NCI-H2227 treated with DMSO at 0.1 percent for 48 hours (cell line): ENCODE measurements around the gene SCGB2A2.

ENCODE experiments used
- DNase-seq: peaks from one replicate; lab custom pipeline; 2025; lab: John Stamatoyannopoulos, UW

SCGB2A2 gene

DNA sequence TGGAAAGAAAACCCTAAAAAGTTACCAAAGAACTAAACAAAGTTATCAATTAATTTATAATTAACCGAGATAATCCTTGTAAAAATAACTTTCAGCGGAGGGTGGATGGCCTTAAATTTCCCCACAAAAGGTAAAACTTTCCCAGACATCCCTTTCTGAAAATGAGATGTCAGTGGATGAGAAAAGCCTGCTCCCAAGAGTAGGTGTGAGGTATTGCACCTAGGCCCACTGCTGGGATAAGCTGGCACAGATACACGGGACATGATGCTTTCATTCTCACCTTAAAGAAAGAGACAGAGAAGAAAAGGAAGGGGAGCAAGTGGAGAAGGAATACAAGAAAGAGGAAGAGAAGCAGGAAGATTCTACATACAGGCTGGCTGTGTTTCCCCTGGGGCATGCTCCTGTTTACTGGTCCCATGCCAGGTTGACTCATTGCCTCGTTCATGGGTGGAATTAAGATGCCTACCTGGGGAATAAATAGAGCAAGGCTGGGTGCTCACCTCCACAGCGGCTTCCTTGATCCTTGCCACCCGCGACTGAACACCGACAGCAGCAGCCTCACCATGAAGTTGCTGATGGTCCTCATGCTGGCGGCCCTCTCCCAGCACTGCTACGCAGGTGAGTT, at the start of gene SCGB2A2:
SCGB2A2 (plus strand) TSS at position 505 of the 625 bp plus-strand sequence; CDS start at position 564, 59 bp downstream.
- DNase-seq, result no peak

DNA sequence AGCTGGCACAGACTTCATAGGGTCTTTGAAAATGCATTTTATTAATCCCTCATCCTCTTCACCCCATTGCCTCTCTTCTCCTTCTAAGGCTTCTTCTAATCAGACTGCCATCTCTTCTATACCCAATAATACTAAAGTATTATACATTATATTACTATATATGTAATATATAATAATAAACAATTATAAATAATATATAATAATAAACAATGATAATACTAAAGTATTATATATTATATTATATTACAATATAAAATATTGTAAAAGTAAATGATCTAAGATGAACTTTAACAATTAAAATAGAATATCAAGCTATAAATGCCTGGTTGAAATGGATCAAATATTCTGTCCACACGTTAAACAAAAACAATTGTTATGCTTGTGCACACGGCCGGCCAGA, 48.5 kb upstream of the SCGB2A2 start:
- no peak for DNase-seq

DNA sequence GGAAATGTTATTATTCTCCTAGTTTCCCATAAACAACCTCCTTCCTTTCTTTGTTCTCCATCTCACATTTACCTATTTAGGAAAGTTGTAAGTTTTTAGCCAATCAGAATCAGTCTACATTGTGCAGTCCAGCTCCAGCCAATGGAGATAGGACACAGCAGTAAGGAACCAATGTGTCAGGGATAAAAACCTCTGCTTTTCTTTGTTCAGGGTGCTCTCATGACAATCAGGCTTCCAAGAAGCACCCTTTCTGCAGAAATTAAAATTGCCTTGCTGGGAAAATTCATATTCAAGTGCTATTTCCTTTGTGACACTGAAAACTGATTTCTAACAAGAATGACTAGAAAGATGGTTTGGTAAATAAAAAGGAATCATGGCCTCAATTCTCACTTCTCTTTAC, 46.9 kb upstream of the SCGB2A2 start:
- DNase-seq, result no peak

DNA sequence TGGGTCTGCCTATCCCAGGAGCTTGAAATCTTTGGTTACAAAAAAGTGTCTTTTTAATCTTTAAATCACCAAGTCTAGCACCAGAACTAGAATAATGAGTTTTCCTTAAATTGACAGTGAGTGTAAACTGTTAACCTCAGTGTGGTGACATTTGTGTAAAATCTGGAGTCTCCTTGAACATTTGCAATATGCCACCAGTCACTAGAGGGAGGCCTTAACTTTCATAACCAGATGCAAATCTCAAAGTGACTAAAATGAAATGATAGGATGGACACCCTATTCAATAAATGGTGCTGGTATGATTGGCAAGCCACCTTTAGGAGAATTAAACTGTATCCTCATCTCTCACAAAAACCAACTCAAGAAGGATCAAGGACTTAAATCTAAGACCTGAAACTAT, 36.2 kb upstream of the SCGB2A2 start:
- no peak for DNase-seq

DNA sequence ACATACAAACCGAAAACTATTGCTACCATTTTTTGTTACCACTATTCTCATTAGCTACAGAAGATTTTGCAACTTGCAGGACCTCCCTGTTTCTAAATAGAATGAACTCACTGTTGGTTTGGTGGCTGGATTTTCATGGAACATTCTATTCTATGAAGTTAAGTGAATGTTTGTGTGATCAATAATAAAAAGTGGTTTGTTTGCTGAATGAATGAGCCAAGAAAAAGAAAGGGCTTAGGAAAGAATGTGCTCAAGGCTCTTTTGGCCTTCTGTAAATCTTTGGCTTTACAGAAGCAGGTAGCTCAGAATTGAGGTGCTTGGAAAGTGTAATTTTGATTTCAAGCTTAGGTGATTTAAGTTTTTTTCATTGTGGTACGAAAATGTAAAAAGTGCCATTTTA, 33.8 kb upstream of the SCGB2A2 start:
- DNase-seq, result no peak

DNA sequence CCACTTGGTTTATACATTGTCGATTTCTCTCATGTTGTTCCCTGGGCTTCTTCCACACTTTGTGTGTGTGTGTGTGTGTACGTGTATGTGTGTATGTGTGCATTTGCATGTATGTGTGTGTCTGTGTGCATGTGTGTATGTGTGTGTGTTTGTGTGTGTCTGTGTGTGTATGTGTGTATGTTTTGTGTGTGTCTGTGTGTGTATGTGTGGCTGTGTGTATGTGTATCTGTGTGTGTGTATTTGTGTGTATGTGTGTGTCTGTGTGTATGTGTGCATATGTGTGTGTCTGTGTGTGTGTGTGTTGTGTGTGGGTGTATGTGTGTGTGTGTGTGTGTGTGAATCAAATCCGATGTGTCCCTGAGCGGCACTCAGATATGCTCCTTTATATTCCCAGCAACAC, 32.5 kb upstream of the SCGB2A2 start:
- no peak for DNase-seq

DNA sequence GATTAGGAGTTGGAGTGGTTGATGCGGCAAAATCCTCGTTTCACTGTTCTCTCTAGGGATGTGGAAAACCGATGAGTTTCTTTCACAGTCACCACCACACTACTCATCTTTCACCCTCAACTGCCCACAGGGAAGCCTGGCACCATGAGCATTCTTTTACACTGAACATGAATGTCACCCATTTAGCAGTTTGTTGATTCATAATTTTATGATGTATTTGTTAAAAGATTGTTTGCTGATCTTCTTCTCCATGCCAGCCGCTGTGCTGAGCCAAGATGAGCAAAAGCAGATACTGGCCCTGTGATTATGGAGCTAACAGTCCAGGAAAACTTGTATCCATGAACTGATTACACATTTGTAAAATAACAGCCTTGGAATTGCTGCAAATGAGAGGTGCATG, 31.8 kb upstream of the SCGB2A2 start:
- DNase-seq, result no peak

DNA sequence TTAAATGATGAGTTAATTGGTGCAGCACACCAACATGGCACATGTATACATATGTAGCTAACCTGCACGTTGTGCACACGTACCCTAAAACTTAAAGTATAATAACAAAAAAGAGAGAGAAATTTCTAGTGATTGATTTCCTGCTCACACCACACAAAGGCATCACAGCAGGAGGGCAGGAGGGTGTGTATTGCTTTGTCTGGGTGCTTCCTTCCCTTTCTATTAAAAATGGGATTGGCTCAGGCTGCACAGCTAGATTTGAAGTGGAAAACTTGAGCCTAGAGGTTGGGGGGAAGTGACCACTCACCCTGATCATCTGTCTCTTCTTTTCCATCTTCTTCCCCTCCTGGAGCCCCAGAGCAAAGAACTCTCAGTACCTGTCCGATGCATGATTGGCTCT, 28.9 kb upstream of the SCGB2A2 start:
- DNase-seq, result no peak

DNA sequence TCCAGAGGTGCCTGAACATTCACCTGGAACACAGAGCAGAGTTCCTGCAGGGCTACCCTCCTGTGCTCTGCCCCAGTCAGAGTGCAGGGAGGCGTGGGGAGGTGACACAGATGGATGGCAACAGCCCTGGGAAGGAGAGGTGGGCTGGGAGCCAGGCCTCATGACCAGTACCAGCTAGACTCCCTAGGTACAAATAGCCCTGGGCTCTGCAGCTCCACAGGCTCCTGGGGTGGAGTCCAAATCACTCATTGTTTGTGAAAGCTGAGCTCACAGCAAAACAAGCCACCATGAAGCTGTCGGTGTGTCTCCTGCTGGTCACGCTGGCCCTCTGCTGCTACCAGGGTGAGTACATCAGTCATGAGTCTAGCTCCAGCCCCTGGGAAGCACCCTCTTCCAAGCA, 27.9 kb upstream of the SCGB2A2 start, which contains the start of gene SCGB1D2:
SCGB1D2 (plus strand) TSS at position 219 of the 400 bp plus-strand sequence; CDS start at position 288, 69 bp downstream.
- no peak for DNase-seq

DNA sequence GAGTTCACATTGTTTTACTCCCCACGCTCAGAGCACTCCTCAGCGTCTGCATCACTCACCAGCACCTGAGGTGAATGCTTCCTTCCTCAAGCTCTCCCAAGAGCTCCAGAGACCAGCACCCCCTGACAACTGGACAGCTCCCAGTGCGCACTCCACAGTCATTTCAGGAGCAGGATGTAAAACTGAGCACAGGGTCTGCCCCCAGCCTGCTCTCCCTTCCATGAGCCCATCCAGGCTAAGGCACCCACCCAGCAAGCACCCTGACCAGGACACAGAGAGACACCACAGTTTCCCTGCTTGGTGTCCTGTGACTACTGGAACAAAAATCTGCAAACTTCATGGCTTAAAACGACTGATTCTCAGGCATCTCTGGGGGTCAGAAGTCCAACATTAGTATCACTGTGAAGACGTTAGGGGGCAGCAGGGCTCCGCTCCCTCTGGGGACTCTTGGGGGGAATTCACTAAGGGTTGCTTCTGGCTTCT, 24.6 kb upstream of the SCGB2A2 start:
- DNase-seq, result no peak

DNA sequence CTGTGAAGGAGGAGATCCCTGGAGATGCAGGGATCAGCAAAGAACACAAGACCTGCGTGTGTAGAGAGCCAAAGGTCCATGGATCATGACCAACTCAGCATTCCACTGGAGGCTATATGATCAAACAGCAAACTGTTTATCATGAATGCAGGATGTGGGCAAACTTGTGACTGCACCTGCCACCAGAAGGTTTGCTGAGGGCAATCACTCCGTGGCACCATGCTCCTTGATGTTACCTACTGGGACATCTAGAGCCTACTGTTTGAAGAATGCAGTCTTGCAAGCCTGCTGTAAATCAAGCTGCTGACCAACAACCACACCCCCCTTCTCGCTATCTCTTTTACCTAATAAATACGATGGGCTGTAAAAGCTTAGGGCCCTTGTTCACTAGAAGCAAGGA, 18.3 kb upstream of the SCGB2A2 start:
- DNase-seq, result no peak

DNA sequence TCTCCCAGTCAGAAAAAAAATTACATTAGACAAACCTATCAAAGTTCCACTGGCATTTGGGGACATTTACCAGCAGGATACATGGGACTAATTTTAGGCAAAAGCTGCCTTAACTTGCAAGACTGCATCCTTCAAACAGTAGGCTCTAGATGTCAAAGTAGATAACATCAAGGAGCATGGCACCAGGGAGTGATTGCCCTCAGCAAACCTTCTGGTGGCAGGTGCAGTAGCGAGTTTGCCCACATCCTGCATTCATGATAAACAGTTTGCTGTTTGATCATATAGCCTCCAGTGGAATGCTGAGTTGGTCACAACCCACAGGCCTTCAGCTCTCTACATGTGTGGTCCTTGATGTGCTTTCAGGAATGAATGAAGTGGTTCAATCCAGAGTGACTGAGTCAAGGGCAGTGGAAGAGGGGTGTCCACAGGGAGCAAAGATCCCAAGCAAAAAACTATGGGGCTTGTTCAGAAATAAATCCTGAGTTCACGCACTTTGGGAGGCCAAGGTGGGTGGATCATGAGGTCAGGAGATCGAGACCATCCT, 15.9 kb upstream of the SCGB2A2 start:
- DNase-seq, result no peak

DNA sequence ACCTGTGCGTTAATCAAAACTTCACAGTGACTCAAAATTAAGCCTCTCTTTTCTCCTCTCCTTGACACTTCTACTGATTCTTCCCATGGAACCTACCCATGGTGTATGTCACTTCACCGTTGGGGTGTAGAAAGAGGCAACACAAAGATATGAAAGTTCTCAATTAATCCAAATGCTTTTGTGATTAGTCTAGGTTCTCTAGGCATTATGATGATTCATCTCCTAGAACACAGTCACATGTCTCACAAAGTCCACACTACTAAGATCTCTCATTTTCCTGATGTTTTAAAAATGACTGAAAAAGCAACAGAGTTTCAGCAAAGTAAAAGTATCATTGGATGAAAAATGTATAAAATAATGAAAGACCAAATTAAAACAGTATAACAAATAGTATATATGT, 13.7 kb upstream of the SCGB2A2 start:
- DNase-seq, result no peak

DNA sequence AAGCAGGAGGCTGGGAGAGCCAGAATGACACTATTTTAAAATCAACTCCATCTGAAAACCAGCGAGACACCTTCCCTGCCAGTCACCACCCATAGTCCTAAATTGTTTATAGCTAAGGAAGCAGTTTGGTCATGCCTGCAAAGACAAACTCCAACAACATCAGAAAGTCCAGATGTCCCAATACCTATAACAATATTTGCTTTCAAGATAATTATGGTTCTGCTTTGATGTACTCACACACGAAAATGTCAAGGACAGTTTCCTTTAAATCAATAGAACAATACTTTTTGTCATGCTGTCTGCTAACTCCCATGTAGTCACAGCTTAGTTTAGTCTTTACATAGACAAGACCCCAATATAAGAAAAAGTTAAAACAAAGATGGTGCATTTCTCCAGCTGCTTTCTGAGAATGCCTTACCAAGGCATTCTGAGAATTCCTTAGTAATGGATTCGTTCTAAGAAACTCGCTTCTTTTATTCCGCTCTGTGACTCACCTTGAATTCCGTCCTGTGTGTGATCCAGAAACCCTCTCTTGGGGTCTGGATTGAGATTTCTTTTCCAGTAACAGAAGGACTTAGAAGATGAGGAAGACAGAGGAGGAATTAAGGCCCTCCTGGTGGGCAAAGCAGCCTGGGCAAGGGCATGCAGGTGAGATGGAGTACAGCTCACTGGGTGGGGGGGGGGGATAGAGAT, 9.6 kb upstream of the SCGB2A2 start:
- no peak for DNase-seq

DNA sequence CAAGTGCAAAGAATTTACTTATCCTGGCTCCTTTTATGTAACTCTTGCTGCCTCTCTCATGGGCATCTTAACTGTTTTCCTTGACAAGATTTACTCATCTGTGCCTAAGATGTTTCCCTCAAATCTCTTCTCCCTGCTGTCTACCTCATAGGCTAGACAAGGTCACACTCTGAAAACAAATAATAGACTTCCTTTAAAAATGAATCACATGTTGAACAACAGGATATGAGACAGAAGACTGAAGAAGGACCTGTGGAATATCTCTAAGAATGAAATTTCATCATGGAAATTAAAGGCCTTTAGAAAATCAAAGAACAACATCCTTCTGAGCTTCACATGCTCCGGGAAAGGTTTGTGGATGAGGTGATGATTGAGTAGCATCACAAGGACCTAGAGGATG, 6.0 kb upstream of the SCGB2A2 start:
- DNase-seq, result no peak

DNA sequence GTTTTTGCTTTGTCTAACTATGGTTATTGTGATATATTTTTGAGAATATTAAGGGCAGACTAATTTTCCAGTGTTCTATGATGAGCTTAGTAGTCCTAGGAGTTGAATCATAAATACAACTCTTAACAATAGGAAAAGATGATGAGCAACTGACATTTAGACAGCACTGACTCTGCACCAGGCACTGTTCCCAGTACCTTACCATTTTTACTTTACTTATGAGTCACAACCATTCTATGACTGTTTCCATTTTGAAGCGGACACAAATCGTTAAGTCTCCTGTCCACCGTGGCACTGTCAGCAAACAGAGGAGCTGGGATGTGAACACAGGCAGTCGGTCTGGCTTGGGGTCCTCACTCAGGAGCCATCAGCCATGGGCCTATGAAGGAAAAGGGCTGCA, 3.4 kb upstream of the SCGB2A2 start:
- no peak for DNase-seq

DNA sequence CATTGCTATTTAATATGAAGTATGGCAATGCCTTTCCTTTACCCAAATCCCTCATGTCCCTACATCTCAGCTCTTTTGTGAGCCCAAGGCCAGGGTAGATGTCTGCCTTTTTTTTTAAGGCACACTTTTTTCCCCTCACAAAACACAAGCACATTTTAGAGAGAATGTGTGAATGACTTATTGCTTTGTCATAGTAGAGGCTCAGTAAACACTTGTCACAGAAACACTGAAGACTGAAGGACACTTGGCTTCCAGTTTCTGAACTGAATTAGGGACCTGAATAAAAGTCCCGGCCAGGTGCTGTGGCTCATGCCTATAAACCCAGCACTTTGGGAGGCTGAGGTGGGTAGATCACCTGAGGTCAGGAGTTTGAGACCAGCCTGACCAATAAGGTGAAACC, 2.9 kb upstream of the SCGB2A2 start:
- DNase-seq, result no peak

DNA sequence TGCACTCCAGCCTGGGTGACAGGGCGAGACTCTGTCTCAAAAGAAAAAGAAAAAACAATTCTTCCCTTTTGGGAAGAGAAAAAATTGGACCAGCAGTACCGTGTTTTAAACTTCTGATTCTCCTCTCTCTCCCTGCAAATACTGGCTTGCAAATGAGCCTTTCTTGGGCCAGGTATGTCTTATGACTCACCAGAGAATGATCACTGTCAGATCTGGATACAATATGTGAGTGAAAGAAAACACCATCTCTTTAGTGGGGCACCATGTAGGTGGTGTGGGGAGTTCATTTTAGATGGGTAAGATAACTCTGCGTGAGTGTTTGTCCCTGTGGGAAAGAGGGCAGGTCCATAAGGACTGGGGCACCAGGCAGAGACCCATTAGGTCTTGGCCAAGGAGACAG, 2.4 kb upstream of the SCGB2A2 start:
- no peak for DNase-seq

DNA sequence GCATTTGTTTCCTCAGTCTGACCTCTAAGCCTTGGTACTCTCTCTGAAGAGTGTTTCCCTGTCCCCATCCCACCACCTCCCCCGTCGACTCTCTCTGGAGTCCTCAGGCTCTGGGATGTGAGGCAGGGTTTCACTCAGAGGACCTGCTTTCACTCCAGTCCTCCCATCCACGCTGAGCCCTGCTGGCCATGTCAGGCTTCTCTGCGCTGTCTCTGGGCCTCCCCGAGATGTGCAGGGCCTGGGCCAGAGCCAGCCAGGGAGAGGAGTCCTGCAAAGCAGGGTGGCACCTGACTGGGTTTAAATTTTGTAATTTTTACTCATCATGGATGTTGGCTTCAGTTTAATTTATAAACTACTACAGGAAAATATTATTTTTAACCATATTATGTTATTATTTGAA, 3.3 kb downstream of the SCGB2A2 start:
- DNase-seq, result no peak

DNA sequence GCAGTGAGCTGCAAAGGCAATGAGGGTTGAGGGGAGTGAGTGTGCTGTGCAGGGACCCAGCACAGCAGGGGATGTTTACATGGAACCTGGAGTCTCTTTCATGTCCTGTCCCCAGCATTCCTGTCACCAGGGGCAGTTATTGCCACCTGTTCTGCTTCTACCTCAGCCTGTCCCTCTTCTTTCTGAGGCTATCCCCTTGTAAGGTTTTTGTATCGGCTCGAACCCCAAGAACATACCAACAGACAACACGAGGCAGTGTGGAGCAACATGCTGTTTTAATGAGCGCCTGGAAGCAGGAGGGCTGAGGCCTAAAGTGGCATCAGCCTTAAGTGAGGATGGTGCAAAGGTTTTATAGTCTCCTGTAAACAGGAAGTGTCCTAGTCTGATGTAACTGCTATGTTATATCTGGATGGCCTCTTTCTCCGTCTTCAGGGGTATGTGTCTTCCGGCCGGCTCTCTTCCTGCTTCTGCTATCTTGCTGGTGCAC, 3.9 kb downstream of the SCGB2A2 start:
- DNase-seq, result no peak

DNA sequence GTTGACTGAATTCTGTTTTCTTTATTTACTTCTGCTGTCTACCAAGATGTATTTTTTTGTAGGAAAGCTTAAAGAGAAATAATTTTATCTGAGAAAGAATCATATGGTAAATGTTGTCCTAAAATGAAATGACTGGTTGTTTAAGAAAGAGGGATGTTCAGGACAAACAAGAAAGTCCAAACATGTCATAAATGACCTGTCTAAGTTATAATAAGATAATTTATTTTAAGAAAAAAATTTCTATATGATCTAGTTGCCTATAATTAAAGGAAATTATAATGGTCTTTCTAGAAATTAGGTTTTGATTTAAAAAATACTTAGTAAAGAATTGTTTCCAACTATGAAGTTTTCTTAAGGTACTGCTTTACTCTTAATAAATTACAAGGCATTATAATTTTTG, 10.5 kb downstream of the SCGB2A2 start:
- no peak for DNase-seq

DNA sequence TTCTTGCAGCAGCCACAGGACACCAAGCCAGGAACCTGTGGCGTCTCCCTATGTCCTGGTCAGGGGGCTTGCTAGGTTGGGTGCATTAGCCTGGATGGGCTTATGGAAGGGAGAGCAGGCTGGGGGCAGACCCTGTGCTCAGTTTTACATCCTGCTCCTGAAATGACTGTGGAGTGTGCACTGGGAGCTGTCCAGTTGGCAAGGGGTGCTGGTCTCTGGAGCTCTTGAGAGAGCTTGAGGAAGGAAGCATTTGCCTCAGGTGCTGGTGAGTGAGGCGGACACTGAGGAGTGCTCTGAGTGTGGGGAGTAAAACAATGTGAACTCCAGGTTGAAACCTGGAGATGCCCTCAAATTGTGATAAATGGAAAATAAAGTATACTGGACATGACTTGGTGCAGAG, 25.5 kb downstream of the SCGB2A2 start:
- DNase-seq, result no peak

DNA sequence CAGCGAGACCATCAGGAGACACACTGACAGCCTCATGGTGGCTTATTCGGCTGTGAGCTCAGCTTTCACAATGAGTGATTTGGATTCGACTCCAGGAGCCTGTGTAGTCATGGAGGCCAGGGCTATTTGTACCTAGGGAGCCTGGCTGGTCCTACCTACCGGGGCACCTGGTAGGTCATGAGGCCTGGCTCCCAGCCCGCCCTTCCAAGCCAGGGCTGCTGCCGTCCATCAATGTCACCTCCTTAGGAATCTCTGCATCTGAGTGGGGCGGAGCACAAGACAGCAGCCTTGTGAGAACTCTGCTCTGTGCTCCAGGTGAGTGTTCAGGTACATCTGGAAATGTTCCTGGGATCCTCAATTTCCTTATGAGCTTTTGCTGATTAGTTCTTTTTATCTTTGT, 29.0 kb downstream of the SCGB2A2 start, which contains the start of gene SCGB1D4:
SCGB1D4 (minus strand) TSS at position 101 of the 400 bp plus-strand sequence; CDS start at position 36, 65 bp downstream.
- no peak for DNase-seq
